ENCODE measurements around the gene TFE3.

Gene TFE3

GRCh38 chrX:49001521-49002090 is 41.6 kb downstream of the TFE3 start:
- H3K36me3 Mint-ChIP-seq (ENCODE audit: low read depth): peaks cover 40% of the 10 kb centered on the region
- peaks cover 7% of the 10 kb centered on the region for H3K4me1 Mint-ChIP-seq
- TF ChIP-seq CTCF (IDR thresholded peaks at IDR 0.05; ENCODE audit: unreplicated experiment in 3 of 3): no peak
- peak overlapping the region; percentile 98 for H3K4me3 Mint-ChIP-seq
- peaks cover 22% of the 10 kb centered on the region for H3K9me3 Mint-ChIP-seq
- peak overlapping the region; percentile 98 to 100 (median 99) for H3K27ac Mint-ChIP-seq
- no peaks in the 10 kb centered on the region for H3K27me3 Mint-ChIP-seq (ENCODE audit: low read depth)

GRCh38 chrX:49000636-49001035 is 42.5 kb downstream of the TFE3 start:
- Mint-ChIP-seq H3K27ac (no peak overlapping the region), H3K4me1 (peaks cover 7% of the 10 kb centered on the region), H3K36me3 (ENCODE audit: low read depth) (peaks cover 42% of the 10 kb centered on the region), H3K4me3 (peak overlapping the region; percentile 98), H3K9me3 (peaks cover 17% of the 10 kb centered on the region), H3K27me3 (ENCODE audit: low read depth) (no peaks in the 10 kb centered on the region)
- TF ChIP-seq CTCF (IDR thresholded peaks at IDR 0.05; ENCODE audit: unreplicated experiment in 3 of 3): no peak

GRCh38 chrX:48999030-48999429 is 44.1 kb downstream of the TFE3 start:
- H3K9me3 Mint-ChIP-seq: peaks cover 22% of the 10 kb centered on the region
- H3K27me3 Mint-ChIP-seq (ENCODE audit: low read depth): no peaks in the 10 kb centered on the region
- no peak overlapping the region for H3K27ac Mint-ChIP-seq
- peaks cover 52% of the 10 kb centered on the region for H3K36me3 Mint-ChIP-seq (ENCODE audit: low read depth)
- H3K4me3 Mint-ChIP-seq: peak overlapping the region in 1 of 3 experiments; percentile 27
- peaks cover 7% of the 10 kb centered on the region for H3K4me1 Mint-ChIP-seq
- TF ChIP-seq CTCF (IDR thresholded peaks at IDR 0.05; ENCODE audit: unreplicated experiment in 3 of 3): no peak

- Mint-ChIP-seq H3K9me3 (peaks cover 18% of the 10 kb centered on the region), H3K4me1 (peaks cover 7% of the 10 kb centered on the region), H3K27ac (no peak overlapping the region), H3K27me3 (ENCODE audit: low read depth) (no peaks in the 10 kb centered on the region), H3K36me3 (ENCODE audit: low read depth) (peaks cover 52% of the 10 kb centered on the region), H3K4me3 (peak overlapping the region; percentile 23 to 54 (median 52))
- no peak for TF ChIP-seq CTCF (IDR thresholded peaks at IDR 0.05; ENCODE audit: unreplicated experiment in 3 of 3)
Measured at GRCh38 chrX:48998391-48998790, 44.8 kb downstream of the TFE3 start.

GRCh38 chrX:48997865-48998264 is 45.3 kb downstream of the TFE3 start:
- Mint-ChIP-seq H3K36me3 (ENCODE audit: low read depth) (peaks cover 52% of the 10 kb centered on the region), H3K27me3 (ENCODE audit: low read depth) (no peaks in the 10 kb centered on the region), H3K27ac (no peak overlapping the region), H3K4me1 (peaks cover 7% of the 10 kb centered on the region), H3K4me3 (peak overlapping the region; percentile 28 to 40 (median 31)), H3K9me3 (peaks cover 18% of the 10 kb centered on the region)
- no peak for TF ChIP-seq CTCF (IDR thresholded peaks at IDR 0.05; ENCODE audit: unreplicated experiment in 3 of 3)

- Mint-ChIP-seq H3K27ac (no peak overlapping the region), H3K4me3 (peak overlapping the region; percentile 2 to 40 (median 5)), H3K4me1 (peaks cover 7% of the 10 kb centered on the region), H3K27me3 (ENCODE audit: low read depth) (no peaks in the 10 kb centered on the region), H3K9me3 (peaks cover 20% of the 10 kb centered on the region), H3K36me3 (ENCODE audit: low read depth) (peaks cover 55% of the 10 kb centered on the region)
- TF ChIP-seq CTCF (IDR thresholded peaks at IDR 0.05; ENCODE audit: unreplicated experiment in 3 of 3): no peak
Measured at GRCh38 chrX:48997455-48997854, 45.7 kb downstream of the TFE3 start.
